ENCODE measurements around the gene OIT3. TPM values are rescaled to one million over a fixed set of nuclear protein-coding genes. Genes with fewer than 3 reads are reported as not detected.
"Not testable (repeated sequence)": the region's sequence is repeated elsewhere in the genome, so short reads cannot be mapped to it uniquely, and the experiment has no call there.

Gene OIT3
- total RNA-seq, 2 donors from 2014 or later, result 0.13 TPM; not detected in 1

DNA sequence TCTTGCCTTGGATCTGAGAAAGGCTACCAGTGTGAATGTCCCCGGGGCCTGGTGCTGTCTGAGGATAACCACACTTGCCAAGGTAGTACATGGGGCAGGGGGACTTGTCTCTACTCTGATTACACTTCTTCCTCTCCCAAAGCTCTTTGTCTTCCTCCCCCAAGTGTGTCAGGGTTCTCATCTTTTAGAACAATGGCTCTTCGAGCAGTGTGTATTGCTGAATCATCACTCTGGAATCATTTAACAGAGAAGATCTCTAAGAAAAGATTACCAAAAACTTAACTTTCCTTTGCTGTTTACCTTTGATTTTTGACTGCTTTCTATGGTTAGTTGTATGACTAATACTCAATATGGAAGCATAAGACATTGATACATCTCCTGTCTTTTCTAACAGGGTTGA, 18.2 kb downstream of the OIT3 start:
- no peak overlapping the region for H3K27ac Mint-ChIP-seq
- H3K4me1 Mint-ChIP-seq, result no peaks in the 10 kb centered on the region
- ATAC-seq (no peak), DNase-seq (no peak)
- H3K9me3 ChIP-seq (ENCODE audit: control insufficient read depth, low read length, poor library complexity, severe bottlenecking), result no peaks in the 10 kb centered on the region
- no peak overlapping the region for H3K4me3 Mint-ChIP-seq
- H3K27me3 Mint-ChIP-seq, result peaks cover under 1% of the 10 kb centered on the region
- H3K36me3 Mint-ChIP-seq (ENCODE audit: low read depth), result no peaks in the 10 kb centered on the region

DNA sequence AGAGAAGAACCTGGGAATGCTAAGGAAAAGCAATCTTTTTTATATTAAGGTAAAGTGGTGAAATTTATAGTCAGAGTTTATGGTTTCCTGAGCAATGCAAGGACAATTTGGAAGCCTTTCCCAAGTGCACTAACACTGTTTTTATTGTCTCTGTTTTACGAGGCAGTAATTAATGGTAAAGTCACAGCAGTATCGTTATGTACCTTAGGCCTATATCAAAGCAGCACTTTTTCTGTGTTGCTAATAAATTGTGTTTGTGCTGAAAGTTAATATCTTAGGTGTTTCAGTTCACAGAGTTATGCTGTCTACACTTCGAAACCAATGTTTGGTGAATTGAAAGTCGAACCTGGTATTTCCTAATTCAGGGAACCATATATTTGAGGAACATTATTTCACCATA, 19.2 kb downstream of the OIT3 start:
- H3K4me1 Mint-ChIP-seq, result no peaks in the 10 kb centered on the region
- DNase-seq (no peak), ATAC-seq (no peak)
- no peaks in the 10 kb centered on the region for H3K27me3 Mint-ChIP-seq
- no peak overlapping the region for H3K4me3 Mint-ChIP-seq
- no peak overlapping the region for H3K27ac Mint-ChIP-seq
- no peaks in the 10 kb centered on the region for H3K36me3 Mint-ChIP-seq (ENCODE audit: low read depth)
- no peaks in the 10 kb centered on the region for H3K9me3 ChIP-seq (ENCODE audit: control insufficient read depth, low read length, poor library complexity, severe bottlenecking)

DNA sequence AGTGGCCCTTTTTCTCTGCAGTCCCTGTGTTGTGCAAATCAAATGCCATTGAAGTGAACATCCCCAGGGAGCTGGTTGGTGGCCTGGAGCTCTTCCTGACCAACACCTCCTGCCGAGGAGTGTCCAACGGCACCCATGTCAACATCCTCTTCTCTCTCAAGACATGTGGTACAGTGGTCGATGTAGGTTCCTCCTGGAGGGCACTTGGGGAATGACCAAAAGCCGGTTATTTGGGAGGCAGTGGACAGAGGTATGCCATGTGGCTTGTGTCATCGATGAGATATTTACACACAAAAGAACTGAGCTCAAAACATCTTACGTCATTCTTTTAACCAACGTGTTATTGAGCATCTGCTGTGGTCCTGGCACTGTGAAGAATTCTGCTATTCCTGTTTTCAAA, 19.7 kb downstream of the OIT3 start:
- Mint-ChIP-seq H3K36me3 (ENCODE audit: low read depth) (no peaks in the 10 kb centered on the region), H3K4me1 (no peaks in the 10 kb centered on the region), H3K27ac (no peak overlapping the region), H3K4me3 (no peak overlapping the region), H3K27me3 (no peaks in the 10 kb centered on the region)
- no peak for DNase-seq
- H3K9me3 ChIP-seq (ENCODE audit: control insufficient read depth, low read length, poor library complexity, severe bottlenecking), result no peaks in the 10 kb centered on the region
- ATAC-seq, result no peak

DNA sequence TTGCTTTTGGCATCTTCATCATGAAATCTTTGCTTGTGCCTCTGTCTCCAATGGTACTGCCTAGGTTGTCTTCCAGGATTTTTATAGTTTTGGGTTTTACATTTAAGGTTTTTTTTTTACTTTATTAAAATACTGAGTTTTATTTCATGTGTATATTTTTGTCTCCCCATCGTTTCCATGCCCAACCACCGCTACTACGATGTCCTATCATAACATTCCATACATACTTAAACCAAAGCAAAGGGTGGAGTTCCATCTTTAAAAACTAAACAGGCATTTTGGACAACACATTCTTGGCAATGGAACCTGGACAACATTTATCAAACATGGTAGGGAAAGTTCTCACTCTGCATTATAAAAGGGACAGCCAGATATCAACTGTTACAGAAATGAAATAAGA, 23.7 kb downstream of the OIT3 start:
- not testable (repeated sequence) for H3K4me1 Mint-ChIP-seq; H3K9me3 ChIP-seq (ENCODE audit: control insufficient read depth, low read length, poor library complexity, severe bottlenecking); H3K27me3 Mint-ChIP-seq; ATAC-seq; H3K27ac Mint-ChIP-seq; DNase-seq; H3K4me3 Mint-ChIP-seq; H3K36me3 Mint-ChIP-seq (ENCODE audit: low read depth)

DNA sequence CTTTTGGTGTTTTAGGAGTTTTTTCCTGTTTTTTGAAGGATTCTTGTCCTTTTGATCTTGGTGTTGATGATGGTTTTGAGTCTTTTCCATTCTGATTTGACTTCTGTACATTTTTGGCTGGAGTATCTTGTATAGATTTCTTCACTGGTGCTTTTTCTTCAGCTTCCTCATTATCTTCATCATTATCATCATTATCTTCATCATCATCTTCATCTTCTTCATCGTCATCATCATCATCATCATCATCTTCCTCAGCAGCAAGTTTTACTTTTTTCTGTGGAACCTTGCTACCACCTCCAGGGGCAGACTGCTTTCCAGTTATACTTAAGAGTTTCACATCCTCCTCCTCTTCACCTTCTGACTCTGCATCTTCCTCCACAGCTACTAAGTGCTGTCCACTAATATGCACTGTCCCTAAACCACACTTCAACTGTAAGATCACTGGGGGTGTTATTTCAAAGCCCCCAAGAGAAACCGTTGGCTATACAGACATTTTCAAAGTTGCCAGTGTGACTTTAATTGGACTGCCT, 24.3 kb downstream of the OIT3 start:
- not testable (repeated sequence) for H3K27ac Mint-ChIP-seq; H3K27me3 Mint-ChIP-seq; ATAC-seq; H3K9me3 ChIP-seq (ENCODE audit: control insufficient read depth, low read length, poor library complexity, severe bottlenecking); H3K36me3 Mint-ChIP-seq (ENCODE audit: low read depth); H3K4me1 Mint-ChIP-seq; DNase-seq; H3K4me3 Mint-ChIP-seq

DNA sequence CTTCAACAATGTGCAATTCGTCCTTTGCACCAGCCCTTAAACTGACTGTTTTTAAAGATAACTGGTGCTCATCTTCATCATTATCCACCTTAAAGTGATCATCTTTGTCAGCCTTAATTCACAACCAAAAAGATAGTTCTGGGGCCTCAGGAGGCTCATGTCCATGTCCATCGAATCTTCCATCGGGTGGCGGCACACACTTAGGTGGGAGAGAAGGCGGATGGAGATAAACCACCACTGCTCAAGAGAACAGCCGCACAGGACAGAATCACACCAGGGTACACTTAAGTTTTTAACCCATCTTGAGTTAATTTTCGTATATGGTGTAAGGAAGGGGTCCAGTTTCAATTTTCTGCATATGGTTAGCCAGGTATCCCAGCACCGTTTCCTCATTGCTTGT, 24.8 kb downstream of the OIT3 start:
- Mint-ChIP-seq H3K27me3 (no peaks in the 10 kb centered on the region), H3K27ac (no peak overlapping the region), H3K4me1 (no peaks in the 10 kb centered on the region), H3K4me3 (no peak overlapping the region), H3K36me3 (ENCODE audit: low read depth) (no peaks in the 10 kb centered on the region)
- ATAC-seq (no peak), DNase-seq (no peak)
- no peaks in the 10 kb centered on the region for H3K9me3 ChIP-seq (ENCODE audit: control insufficient read depth, low read length, poor library complexity, severe bottlenecking)

DNA sequence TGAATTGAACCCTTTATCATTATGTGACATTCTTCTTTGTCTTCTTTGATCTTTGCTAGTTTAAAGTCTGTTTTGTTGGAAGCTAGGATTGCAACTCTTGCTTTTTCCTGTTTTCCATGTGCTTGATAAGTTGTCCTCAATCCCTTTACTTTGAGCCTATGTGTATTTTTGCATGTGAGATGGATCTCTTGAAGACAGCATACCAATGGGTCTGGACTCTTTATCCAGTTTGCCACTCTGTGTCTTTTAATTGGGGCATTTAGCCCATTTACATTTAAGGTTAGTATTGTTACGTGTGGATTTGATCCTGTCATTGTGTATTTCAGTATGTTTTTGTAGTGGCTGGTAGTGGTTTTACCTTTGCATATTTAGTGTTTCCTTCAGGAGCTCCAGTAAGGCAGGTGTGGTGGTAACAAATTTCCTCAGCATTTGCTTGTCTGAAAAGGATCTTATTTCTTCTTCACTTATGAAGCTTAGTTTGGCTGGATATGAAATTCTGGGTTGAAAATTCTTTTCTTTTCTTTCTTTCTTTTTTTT, 27.7 kb downstream of the OIT3 start:
- not testable (repeated sequence) for H3K27ac Mint-ChIP-seq; H3K4me1 Mint-ChIP-seq; H3K9me3 ChIP-seq (ENCODE audit: control insufficient read depth, low read length, poor library complexity, severe bottlenecking); DNase-seq; H3K4me3 Mint-ChIP-seq; ATAC-seq; H3K27me3 Mint-ChIP-seq; H3K36me3 Mint-ChIP-seq (ENCODE audit: low read depth)

DNA sequence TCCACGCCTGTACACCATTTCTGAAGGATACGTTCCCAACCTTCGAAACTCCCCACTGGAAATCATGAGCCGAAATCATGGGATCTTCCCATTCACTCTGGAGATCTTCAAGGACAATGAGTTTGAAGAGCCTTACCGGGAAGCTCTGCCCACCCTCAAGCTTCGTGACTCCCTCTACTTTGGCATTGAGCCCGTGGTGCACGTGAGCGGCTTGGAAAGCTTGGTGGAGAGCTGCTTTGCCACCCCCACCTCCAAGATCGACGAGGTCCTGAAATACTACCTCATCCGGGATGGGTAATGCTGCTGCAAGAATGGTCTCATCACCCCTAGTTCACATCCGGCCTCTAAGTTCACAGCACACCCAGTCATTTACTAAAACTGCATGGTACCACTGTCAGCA, 30.8 kb downstream of the OIT3 start:
- Mint-ChIP-seq H3K27ac (no peak overlapping the region), H3K4me1 (no peaks in the 10 kb centered on the region), H3K4me3 (no peak overlapping the region), H3K27me3 (peaks cover 16% of the 10 kb centered on the region), H3K36me3 (ENCODE audit: low read depth) (no peaks in the 10 kb centered on the region)
- no peak for ATAC-seq
- H3K9me3 ChIP-seq (ENCODE audit: control insufficient read depth, low read length, poor library complexity, severe bottlenecking), result no peaks in the 10 kb centered on the region
- DNase-seq, result no peak

DNA sequence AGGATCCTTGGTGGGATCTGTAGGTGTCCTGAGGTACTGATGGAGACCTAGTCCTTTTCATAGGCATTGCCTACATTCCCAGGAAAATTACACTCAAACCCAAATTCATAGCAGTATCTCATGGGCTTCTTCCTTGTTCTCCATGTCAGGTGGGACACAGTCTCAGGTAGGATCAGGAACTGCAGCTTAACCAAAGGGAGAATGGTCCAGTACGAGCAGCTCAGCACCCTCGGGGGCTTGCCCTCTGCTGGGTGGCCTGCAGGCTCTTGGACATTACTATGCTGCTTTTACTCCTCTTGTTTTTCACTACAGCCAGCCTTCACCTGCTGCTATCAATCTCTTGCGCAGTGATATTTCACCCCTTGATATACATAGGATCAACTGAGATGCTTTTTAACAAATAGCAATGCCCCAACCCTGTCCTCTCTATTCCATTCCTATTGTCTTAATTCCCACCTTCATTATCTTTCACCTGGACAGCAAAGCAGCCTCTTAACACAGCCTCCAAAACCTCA, 32.5 kb downstream of the OIT3 start:
- Mint-ChIP-seq H3K27me3 (peaks cover 16% of the 10 kb centered on the region), H3K36me3 (ENCODE audit: low read depth) (no peaks in the 10 kb centered on the region), H3K4me3 (no peak overlapping the region), H3K27ac (no peak overlapping the region), H3K4me1 (no peaks in the 10 kb centered on the region)
- no peaks in the 10 kb centered on the region for H3K9me3 ChIP-seq (ENCODE audit: control insufficient read depth, low read length, poor library complexity, severe bottlenecking)
- ATAC-seq (no peak), DNase-seq (no peak)

DNA sequence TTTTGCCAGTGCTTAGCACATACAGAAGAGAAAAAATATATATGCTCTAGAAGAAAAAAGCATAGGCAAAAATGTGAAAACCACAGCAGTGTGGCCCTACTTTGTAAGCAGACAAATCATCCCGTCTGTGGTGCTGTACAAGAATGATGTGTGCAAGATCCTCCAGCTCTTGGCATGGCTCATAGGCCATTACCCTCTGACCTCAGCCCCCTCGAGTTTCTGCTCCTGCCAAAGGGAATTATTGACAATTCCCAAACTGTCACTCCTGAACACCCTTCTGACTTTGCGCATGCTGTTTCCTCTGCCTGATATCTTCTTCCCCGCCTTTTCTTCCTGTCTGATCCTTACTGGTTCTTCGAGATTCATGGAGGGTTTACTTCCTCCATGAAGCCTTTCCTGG, 33.9 kb downstream of the OIT3 start:
- no peak overlapping the region for H3K4me3 Mint-ChIP-seq
- DNase-seq (no peak), ATAC-seq (no peak)
- no peaks in the 10 kb centered on the region for H3K9me3 ChIP-seq (ENCODE audit: control insufficient read depth, low read length, poor library complexity, severe bottlenecking)
- H3K27ac Mint-ChIP-seq, result no peak overlapping the region
- H3K36me3 Mint-ChIP-seq (ENCODE audit: low read depth), result no peaks in the 10 kb centered on the region
- H3K27me3 Mint-ChIP-seq, result peaks cover 16% of the 10 kb centered on the region
- no peaks in the 10 kb centered on the region for H3K4me1 Mint-ChIP-seq

DNA sequence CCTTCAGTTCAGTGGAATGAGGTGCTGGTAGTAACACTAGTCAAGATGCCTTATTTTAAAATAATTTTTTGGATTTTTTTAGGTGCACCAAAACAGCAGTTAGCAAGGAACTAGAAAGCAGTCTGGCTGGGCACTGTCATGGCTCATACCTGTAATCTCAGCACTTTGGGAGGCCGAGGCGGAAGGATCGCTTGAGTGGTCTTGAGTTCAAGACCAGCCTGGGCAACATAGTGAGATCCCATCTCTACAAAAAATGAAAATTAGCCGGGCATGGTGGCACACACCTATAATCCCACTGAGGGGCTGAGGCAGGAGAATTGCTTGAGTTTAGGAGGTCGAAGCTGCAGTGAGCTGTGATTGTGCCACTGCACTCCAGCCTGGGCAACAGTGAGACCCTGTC, 35.3 kb downstream of the OIT3 start:
- ATAC-seq (no peak), DNase-seq (no peak)
- Mint-ChIP-seq H3K27ac (no peak overlapping the region), H3K36me3 (ENCODE audit: low read depth) (no peaks in the 10 kb centered on the region), H3K4me3 (no peak overlapping the region), H3K4me1 (no peaks in the 10 kb centered on the region), H3K27me3 (peaks cover 16% of the 10 kb centered on the region)
- no peaks in the 10 kb centered on the region for H3K9me3 ChIP-seq (ENCODE audit: control insufficient read depth, low read length, poor library complexity, severe bottlenecking)

DNA sequence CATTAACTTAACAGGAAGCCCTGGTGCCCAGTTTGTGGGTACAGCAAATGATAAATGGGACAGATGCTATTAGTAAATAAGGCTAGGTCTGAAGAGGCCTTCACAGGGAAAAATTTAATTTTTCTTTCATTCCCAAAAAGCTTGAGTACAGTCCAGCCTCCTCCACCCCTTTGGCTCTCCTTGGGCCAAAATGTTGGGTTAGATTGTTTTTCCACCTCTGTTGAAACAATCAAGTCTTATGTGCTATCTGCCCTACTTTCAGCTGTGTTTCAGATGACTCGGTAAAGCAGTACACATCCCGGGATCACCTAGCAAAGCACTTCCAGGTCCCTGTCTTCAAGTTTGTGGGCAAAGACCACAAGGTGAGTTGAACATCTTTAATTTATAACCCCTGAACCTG, 36.7 kb downstream of the OIT3 start:
- Mint-ChIP-seq H3K4me3 (no peak overlapping the region), H3K27me3 (peaks cover 16% of the 10 kb centered on the region), H3K4me1 (no peaks in the 10 kb centered on the region), H3K36me3 (ENCODE audit: low read depth) (no peaks in the 10 kb centered on the region), H3K27ac (no peak overlapping the region)
- DNase-seq (no peak), ATAC-seq (no peak)
- no peaks in the 10 kb centered on the region for H3K9me3 ChIP-seq (ENCODE audit: control insufficient read depth, low read length, poor library complexity, severe bottlenecking)

DNA sequence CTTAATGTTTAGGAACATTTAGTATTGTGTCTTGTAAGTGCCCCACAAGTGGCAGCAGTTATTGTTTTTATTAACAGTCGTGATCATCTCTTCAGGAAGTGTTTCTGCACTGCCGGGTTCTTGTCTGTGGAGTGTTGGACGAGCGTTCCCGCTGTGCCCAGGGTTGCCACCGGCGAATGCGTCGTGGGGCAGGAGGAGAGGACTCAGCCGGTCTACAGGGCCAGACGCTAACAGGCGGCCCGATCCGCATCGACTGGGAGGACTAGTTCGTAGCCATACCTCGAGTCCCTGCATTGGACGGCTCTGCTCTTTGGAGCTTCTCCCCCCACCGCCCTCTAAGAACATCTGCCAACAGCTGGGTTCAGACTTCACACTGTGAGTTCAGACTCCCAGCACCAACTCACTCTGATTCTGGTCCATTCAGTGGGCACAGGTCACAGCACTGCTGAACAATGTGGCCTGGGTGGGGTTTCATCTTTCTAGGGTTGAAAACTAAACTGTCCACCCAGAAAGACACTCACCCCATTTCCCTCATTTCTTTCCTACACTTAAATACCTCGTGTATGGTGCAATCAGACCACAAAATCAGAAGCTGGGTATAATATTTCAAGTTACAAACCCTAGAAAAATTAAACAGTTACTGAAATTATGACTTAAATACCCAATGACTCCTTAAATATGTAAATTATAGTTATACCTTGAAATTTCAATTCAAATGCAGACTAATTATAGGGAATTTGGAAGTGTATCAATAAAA, 38.9 kb downstream of the OIT3 start:
- H3K4me1 Mint-ChIP-seq, result no peaks in the 10 kb centered on the region
- H3K27ac Mint-ChIP-seq, result no peak overlapping the region
- DNase-seq (no peak), ATAC-seq (no peak)
- no peaks in the 10 kb centered on the region for H3K9me3 ChIP-seq (ENCODE audit: control insufficient read depth, low read length, poor library complexity, severe bottlenecking)
- peaks cover 17% of the 10 kb centered on the region for H3K27me3 Mint-ChIP-seq
- no peak overlapping the region for H3K4me3 Mint-ChIP-seq
- H3K36me3 Mint-ChIP-seq (ENCODE audit: low read depth), result no peaks in the 10 kb centered on the region

DNA sequence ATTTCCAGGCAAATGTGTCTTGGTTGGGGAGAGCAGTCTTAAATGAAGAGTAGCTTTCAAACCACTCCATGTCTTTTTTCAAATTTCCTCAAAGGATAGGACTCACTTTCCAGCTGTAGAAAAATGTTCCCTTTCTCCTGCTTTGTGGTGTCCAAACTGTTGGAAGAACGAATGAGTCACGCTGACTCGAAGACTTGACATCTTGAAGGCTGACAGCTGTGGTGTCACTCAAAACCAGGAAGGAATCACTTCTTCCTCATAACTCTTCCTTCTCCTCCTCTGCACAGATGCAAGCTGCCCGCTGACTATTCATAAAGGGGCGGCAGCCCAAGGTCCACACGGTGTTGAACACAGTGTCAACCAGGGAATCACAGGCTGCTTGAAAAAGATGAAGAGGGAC, 41.8 kb downstream of the OIT3 start:
- Mint-ChIP-seq H3K27ac (no peak overlapping the region), H3K4me3 (no peak overlapping the region), H3K36me3 (ENCODE audit: low read depth) (no peaks in the 10 kb centered on the region), H3K4me1 (no peaks in the 10 kb centered on the region), H3K27me3 (peaks cover 10% of the 10 kb centered on the region)
- DNase-seq, result no peak
- no peak for ATAC-seq
- H3K9me3 ChIP-seq (ENCODE audit: control insufficient read depth, low read length, poor library complexity, severe bottlenecking), result no peaks in the 10 kb centered on the region

All from T-helper 17 cell (primary cell).